ENCODE results near the gene BTG3. TPM values are rescaled to one million over a fixed set of nuclear protein-coding genes. Genes with fewer than 3 reads are reported as not detected.

Gene BTG3
- total RNA-seq, 1 donor from 2014 or later = 24.1 TPM

- DNase-seq (ENCODE audit: low spot score) = peak; percentile 72
Observed at GRCh38 chr21:17585875-17586450, 26.7 kb downstream of the BTG3 start.

GRCh38 chr21:17583898-17584297 is 28.8 kb downstream of the BTG3 start:
- DNase-seq (ENCODE audit: low spot score) = no peak

GRCh38 chr21:17580319-17580718 is 32.4 kb downstream of the BTG3 start:
- no peak for DNase-seq (ENCODE audit: low spot score)

GRCh38 chr21:17578876-17579275 is 33.8 kb downstream of the BTG3 start:
- no peak for DNase-seq (ENCODE audit: low spot score)

- no peak for DNase-seq (ENCODE audit: low spot score)
Observed at GRCh38 chr21:17578162-17578561, 34.5 kb downstream of the BTG3 start.

- DNase-seq (ENCODE audit: low spot score) = no peak
Observed at GRCh38 chr21:17577701-17578100, 35.0 kb downstream of the BTG3 start.

GRCh38 chr21:17576080-17576835 is 36.4 kb downstream of the BTG3 start:
- DNase-seq (ENCODE audit: low spot score) = no peak

- no peak for DNase-seq (ENCODE audit: low spot score)
Observed at GRCh38 chr21:17575076-17575475, 37.6 kb downstream of the BTG3 start.

GRCh38 chr21:17572431-17572830 is 40.3 kb downstream of the BTG3 start:
- no peak for DNase-seq (ENCODE audit: low spot score)

- no peak for DNase-seq (ENCODE audit: low spot score)
Observed at GRCh38 chr21:17570786-17571185, 41.9 kb downstream of the BTG3 start.

GRCh38 chr21:17560377-17561025 is 52.2 kb downstream of the BTG3 start:
- no peak for DNase-seq (ENCODE audit: low spot score)

GRCh38 chr21:17554679-17555465 is 57.8 kb downstream of the BTG3 start:
- no peak for DNase-seq (ENCODE audit: low spot score)

GRCh38 chr21:17554120-17554519 is 58.6 kb downstream of the BTG3 start:
- no peak for DNase-seq (ENCODE audit: low spot score)

GRCh38 chr21:17552410-17552809 is 60.3 kb downstream of the BTG3 start:
- DNase-seq (ENCODE audit: low spot score) = peak; percentile 9

- no peak for DNase-seq (ENCODE audit: low spot score)
Observed at GRCh38 chr21:17550671-17551308, 61.9 kb downstream of the BTG3 start.

GRCh38 chr21:17548262-17548661 is 64.4 kb downstream of the BTG3 start:
- no peak for DNase-seq (ENCODE audit: low spot score)

- no peak for DNase-seq (ENCODE audit: low spot score)
Observed at GRCh38 chr21:17545007-17545406, 67.7 kb downstream of the BTG3 start.
